C4-2B (cell line): ENCODE results near the gene TPRN.
"Not testable (repeated sequence)": the region's sequence is repeated elsewhere in the genome, so short reads cannot be mapped to it uniquely, and the experiment has no call there.

ENCODE experiments used
- ZFX ChIP-seq: fragments of 450-650 bp; IDR thresholded peaks from 2 replicates; pipeline ENCODE4 v1.6.1; 2017
- TF ChIP-seq, protein P1 (sequence below): fragments of 450-650 bp; conservative IDR thresholded peaks from 2 replicates; pipeline ENCODE4 v1.5.1; 2017; ENCODE audit warnings: mild to moderate bottlenecking

DNA sequence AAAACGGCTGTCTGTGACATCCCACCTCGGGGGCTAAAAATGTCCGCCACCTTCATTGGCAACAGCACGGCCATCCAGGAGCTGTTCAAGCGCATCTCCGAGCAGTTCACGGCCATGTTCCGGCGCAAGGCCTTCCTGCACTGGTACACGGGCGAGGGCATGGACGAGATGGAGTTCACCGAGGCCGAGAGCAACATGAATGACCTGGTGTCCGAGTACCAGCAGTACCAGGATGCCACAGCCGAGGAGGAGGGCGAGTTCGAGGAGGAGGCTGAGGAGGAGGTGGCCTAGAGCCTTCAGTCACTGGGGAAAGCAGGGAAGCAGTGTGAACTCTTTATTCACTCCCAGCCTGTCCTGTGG is 42.7 kb upstream of the TPRN start:
- TF ChIP-seq, protein P1, sequence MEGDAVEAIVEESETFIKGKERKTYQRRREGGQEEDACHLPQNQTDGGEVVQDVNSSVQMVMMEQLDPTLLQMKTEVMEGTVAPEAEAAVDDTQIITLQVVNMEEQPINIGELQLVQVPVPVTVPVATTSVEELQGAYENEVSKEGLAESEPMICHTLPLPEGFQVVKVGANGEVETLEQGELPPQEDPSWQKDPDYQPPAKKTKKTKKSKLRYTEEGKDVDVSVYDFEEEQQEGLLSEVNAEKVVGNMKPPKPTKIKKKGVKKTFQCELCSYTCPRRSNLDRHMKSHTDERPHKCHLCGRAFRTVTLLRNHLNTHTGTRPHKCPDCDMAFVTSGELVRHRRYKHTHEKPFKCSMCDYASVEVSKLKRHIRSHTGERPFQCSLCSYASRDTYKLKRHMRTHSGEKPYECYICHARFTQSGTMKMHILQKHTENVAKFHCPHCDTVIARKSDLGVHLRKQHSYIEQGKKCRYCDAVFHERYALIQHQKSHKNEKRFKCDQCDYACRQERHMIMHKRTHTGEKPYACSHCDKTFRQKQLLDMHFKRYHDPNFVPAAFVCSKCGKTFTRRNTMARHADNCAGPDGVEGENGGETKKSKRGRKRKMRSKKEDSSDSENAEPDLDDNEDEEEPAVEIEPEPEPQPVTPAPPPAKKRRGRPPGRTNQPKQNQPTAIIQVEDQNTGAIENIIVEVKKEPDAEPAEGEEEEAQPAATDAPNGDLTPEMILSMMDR, result not testable (repeated sequence)
- TF ChIP-seq ZFX, result not testable (repeated sequence)
